SK-N-SH treated with all-trans-retinoic acid at 6 μM for 48 hours (cell line): ENCODE results near the gene C10orf105.

ENCODE experiments used
- ATAC-seq: fragments of 200-7000 bp; cut with Tn5 transposase; 3 replicates; pipeline ENCODE4 v1.9.1; 2020; ENCODE audit warnings: mild to moderate bottlenecking, moderate library complexity
- ARNTL ChIP-seq: fragments of 450-650 bp; formaldehyde crosslinking; IDR thresholded peaks from 2 replicates; pipeline ENCODE4 v1.5.0; 2020; ENCODE audit warnings: low read depth, mild to moderate bottlenecking, moderate library complexity, borderline replicate concordance
- BACH2 ChIP-seq: fragments of 250-450 bp; sonication (Bioruptor Pico); IDR thresholded peaks from 2 replicates; pipeline ENCODE4 v1.9.0; 2021; ENCODE audit warnings: mild to moderate bottlenecking, borderline replicate concordance
- CSDC2 ChIP-seq: fragments of 250-450 bp; sonication (Bioruptor Pico); IDR thresholded peaks from 2 replicates; pipeline ENCODE4 v1.5.0; 2020; ENCODE audit warnings: mild to moderate bottlenecking, moderate library complexity
- CSRNP3 ChIP-seq: fragments of 250-450 bp; sonication (Bioruptor Pico); IDR thresholded peaks from 2 replicates; pipeline ENCODE4 v1.5.1; 2021; ENCODE audit warnings: mild to moderate bottlenecking, moderate library complexity
- ESRRG ChIP-seq: fragments of 250-450 bp; sonication (Bioruptor Pico); IDR thresholded peaks from 2 replicates; pipeline ENCODE4 v1.6.1; 2021; ENCODE audit warnings: mild to moderate bottlenecking
- GLIS3 ChIP-seq: fragments of 250-450 bp; sonication (Bioruptor Pico); IDR thresholded peaks from 2 replicates; pipeline ENCODE4 v1.5.0; 2020; ENCODE audit warnings: mild to moderate bottlenecking, moderate library complexity
- ISL1 ChIP-seq: fragments of 250-450 bp; sonication (Bioruptor Pico); IDR thresholded peaks from 2 replicates; pipeline ENCODE4 v2.1.2; 2022; ENCODE audit warnings: mild to moderate bottlenecking, moderate library complexity
- OSR1 ChIP-seq: fragments of 250-450 bp; sonication (Bioruptor Pico); IDR thresholded peaks from 2 replicates; pipeline ENCODE4 v1.8.0; 2022; ENCODE audit warnings: moderate library complexity, mild to moderate bottlenecking, inconsistent platforms
- PATZ1 ChIP-seq: fragments of 250-450 bp; sonication (Bioruptor Pico); IDR thresholded peaks from 2 replicates; pipeline ENCODE4 v1.8.0; 2020; ENCODE audit warnings: mild to moderate bottlenecking, moderate library complexity, borderline replicate concordance
- PPARA ChIP-seq: fragments of 250-450 bp; sonication (Bioruptor Pico); IDR thresholded peaks from 2 replicates; pipeline ENCODE4 v1.5.0; 2020; ENCODE audit warnings: mild to moderate bottlenecking, borderline replicate concordance
- RARB ChIP-seq: fragments of 250-450 bp; sonication (Bioruptor Pico); IDR thresholded peaks from 2 replicates; pipeline ENCODE4 v1.8.0; 2021; ENCODE audit warnings: mild to moderate bottlenecking, moderate library complexity
- SNAI2 ChIP-seq: fragments of 250-450 bp; sonication (Bioruptor Pico); IDR thresholded peaks from 2 replicates; pipeline ENCODE4 v1.5.0; 2020; ENCODE audit warnings: mild to moderate bottlenecking, moderate library complexity
- TCF4 ChIP-seq: fragments of 250-450 bp; sonication (Bioruptor Pico); IDR thresholded peaks from 2 replicates; pipeline ENCODE4 v1.8.0; 2021; ENCODE audit warnings: mild to moderate bottlenecking, moderate library complexity, borderline replicate concordance
- TOX ChIP-seq: fragments of 250-450 bp; sonication (Bioruptor Pico); IDR thresholded peaks from 2 replicates; pipeline ENCODE4 v1.8.0; 2021; ENCODE audit warnings: mild to moderate bottlenecking, moderate library complexity, borderline replicate concordance
- TSHZ2 ChIP-seq: fragments of 250-450 bp; sonication (Bioruptor Pico); IDR thresholded peaks from 2 replicates; pipeline ENCODE4 v1.5.0; 2020; ENCODE audit warnings: mild to moderate bottlenecking, moderate library complexity
- ZC3H10 ChIP-seq: fragments of 250-450 bp; sonication (Bioruptor Pico); IDR thresholded peaks from 2 replicates; pipeline ENCODE4 v1.5.1; 2021; ENCODE audit warnings: mild to moderate bottlenecking, moderate library complexity
- ZFP3 ChIP-seq: fragments of 250-450 bp; sonication (Bioruptor Pico); IDR thresholded peaks from 2 replicates; pipeline ENCODE4 v1.5.0; 2020; ENCODE audit warnings: mild to moderate bottlenecking, moderate library complexity
- ZNF565 ChIP-seq: fragments of 450-650 bp; formaldehyde crosslinking; conservative IDR thresholded peaks from 2 replicates; pipeline ENCODE4 v1.5.0; 2020; ENCODE audit warnings: low read depth, mild to moderate bottlenecking, moderate library complexity
- ZNF8 ChIP-seq: fragments of 450-650 bp; formaldehyde crosslinking; IDR thresholded peaks from 2 replicates; pipeline ENCODE4 v1.5.0; 2020; ENCODE audit warnings: mild to moderate bottlenecking, moderate library complexity
- TF ChIP-seq, protein P1 (sequence below): fragments of 250-450 bp; sonication (Bioruptor Pico); IDR thresholded peaks from 2 replicates; pipeline ENCODE4 v1.8.0; 2021; ENCODE audit warnings: low read depth, mild to moderate bottlenecking, moderate library complexity, borderline replicate concordance

The C10orf105 gene

GRCh38 chr10:71743866-71744265 lies 24.3 kb upstream of the C10orf105 start:
- TF ChIP-seq ZC3H10 (CRISPR knock-in tag), result no peak
- TF ChIP-seq TCF4, result no peak
- TF ChIP-seq ARNTL (CRISPR knock-in tag), result no peak
- TF ChIP-seq CSRNP3 (CRISPR knock-in tag), result no peak
- TF ChIP-seq ESRRG (CRISPR knock-in tag), result no peak
- no peak for TF ChIP-seq ZFP3 (CRISPR knock-in tag)
- TF ChIP-seq OSR1, result no peak
- TF ChIP-seq GLIS3 (CRISPR knock-in tag), result no peak
- no peak for TF ChIP-seq PATZ1 (CRISPR knock-in tag)
- no peak for TF ChIP-seq CSDC2 (CRISPR knock-in tag)
- TF ChIP-seq ZNF8 (CRISPR knock-in tag), result no peak
- no peak for ATAC-seq

DNA sequence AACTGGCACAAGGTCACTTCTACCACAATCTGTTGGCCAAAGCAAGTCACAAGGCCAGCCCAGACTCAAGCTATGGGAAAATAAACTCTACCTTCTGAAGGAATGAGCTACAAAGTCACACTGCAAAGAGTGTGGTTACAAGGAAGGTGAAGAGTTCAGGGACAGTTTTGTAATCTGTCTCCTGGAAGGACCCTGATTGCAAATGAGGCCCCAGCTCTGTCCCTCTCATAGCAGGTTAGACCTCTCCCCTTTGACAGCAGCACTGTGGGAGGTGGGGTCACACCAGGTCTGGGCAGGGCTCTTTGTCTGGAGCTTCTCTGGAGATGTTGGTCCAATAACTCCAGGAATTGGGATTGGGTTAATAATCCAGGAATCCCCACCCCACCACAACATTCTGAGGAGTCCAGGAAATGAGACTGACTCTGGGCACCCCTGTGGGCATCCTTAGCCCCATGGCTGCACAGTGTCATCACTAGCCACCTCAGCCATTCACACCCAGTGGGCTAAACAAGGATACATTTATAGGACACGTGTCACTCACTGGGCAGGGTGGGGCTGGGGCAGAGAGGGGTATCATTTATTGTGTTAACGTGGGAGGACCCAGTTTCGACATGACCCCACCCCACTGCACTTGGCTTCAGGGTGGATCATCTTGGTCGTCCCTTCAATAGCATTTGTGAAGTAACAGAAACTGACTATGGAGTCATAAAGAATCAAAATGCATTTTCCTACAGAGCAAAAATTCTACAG lies 23.7 kb upstream of the C10orf105 start:
- no peak for ATAC-seq
- TF ChIP-seq ZFP3 (CRISPR knock-in tag), result no peak
- no peak for TF ChIP-seq ISL1 (CRISPR knock-in tag)

DNA sequence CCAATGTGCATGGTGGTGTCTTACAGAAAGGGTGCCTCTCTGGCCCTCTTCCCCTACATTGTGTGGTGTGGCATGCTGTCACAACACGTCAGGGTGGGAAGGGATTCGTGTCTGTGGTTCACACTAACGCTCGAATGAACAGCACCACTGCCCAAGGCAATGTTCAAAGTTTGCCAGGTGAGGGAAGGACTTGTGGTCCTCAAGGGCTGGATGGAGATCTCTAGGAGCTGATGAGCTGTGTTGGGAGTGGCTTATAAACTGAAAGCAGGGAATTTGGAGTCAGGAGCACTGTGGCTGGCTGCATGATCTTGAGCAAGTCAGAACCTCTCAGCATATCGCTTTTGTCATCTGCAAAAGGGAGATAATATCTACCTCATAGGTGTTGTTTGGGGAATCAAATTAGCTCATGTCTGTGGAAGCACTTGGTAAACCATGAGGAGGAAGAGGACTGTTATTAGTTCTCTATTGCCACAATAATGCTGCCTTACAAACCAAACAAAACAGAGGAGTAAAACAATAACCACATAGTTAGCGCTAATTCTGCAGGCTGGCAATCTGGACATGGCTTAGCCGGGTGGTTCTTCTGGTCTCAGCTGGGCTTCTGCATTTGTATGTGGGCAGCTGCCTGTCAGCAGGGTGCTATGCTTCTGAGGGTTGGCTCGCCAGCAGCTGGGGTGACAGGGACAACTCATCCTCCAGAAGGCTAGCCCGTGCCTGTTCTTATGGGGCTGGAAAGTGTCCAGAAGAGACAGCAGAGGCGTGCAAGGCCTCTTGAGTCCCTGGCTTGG lies 22.9 kb upstream of the C10orf105 start:
- ATAC-seq, result no peak
- no peak for TF ChIP-seq SNAI2
- TF ChIP-seq OSR1, result no peak
- TF ChIP-seq ESRRG (CRISPR knock-in tag), result no peak
- TF ChIP-seq ISL1 (CRISPR knock-in tag), result no peak
- TF ChIP-seq ZNF565 (CRISPR knock-in tag), result no peak
- no peak for TF ChIP-seq ZNF8 (CRISPR knock-in tag)
- TF ChIP-seq TOX (CRISPR knock-in tag), result no peak
- no peak for TF ChIP-seq TCF4
- no peak for TF ChIP-seq ZFP3 (CRISPR knock-in tag)
- no peak for TF ChIP-seq RARB (CRISPR knock-in tag)
- TF ChIP-seq ZC3H10 (CRISPR knock-in tag), result no peak
- no peak for TF ChIP-seq BACH2 (CRISPR knock-in tag)
- TF ChIP-seq PATZ1 (CRISPR knock-in tag), result no peak
- no peak for TF ChIP-seq TSHZ2
- TF ChIP-seq CSDC2 (CRISPR knock-in tag), result no peak
- TF ChIP-seq ARNTL (CRISPR knock-in tag), result no peak
- TF ChIP-seq, all 23 proteins: peak for 0

DNA sequence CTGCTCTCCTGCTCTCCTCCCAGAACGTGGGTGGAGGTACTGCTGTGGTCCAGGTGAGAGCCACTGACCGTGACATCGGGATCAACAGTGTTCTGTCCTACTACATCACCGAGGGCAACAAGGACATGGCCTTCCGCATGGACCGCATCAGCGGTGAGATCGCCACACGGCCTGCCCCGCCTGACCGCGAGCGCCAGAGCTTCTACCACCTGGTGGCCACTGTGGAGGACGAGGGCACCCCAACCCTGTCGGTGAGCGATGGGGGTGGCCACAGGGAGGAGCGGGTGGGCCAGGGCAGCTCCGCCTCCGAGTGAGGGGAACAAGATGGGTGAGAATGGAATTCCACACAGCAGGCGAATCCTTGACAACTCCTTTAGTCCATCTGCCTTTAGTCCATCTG lies 22.1 kb upstream of the C10orf105 start:
- no peak for ATAC-seq
- TF ChIP-seq, protein P1, sequence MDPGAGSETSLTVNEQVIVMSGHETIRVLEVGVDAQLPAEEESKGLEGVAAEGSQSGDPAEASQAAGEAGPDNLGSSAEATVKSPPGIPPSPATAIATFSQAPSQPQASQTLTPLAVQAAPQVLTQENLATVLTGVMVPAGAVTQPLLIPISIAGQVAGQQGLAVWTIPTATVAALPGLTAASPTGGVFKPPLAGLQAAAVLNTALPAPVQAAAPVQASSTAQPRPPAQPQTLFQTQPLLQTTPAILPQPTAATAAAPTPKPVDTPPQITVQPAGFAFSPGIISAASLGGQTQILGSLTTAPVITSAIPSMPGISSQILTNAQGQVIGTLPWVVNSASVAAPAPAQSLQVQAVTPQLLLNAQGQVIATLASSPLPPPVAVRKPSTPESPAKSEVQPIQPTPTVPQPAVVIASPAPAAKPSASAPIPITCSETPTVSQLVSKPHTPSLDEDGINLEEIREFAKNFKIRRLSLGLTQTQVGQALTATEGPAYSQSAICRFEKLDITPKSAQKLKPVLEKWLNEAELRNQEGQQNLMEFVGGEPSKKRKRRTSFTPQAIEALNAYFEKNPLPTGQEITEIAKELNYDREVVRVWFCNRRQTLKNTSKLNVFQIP (CRISPR knock-in tag), result no peak
- no peak for TF ChIP-seq CSDC2 (CRISPR knock-in tag)
- TF ChIP-seq ARNTL (CRISPR knock-in tag), result no peak
- no peak for TF ChIP-seq SNAI2
- no peak for TF ChIP-seq RARB (CRISPR knock-in tag)
- TF ChIP-seq TCF4, result no peak
- TF ChIP-seq PPARA (CRISPR knock-in tag), result no peak
- no peak for TF ChIP-seq BACH2 (CRISPR knock-in tag)
- TF ChIP-seq TSHZ2, result no peak
- TF ChIP-seq TOX (CRISPR knock-in tag), result no peak
